WTC11 (cell line): Measurements from ENCODE around the gene OXNAD1. TPM values are rescaled to one million over a fixed set of nuclear protein-coding genes. Genes with fewer than 3 reads are reported as not detected.

Source experiments
- ATAC-seq: fragments of 200-7000 bp; cut with Tn5 transposase; 2 replicates; pipeline ENCODE4 v1.10.0; 2021; ENCODE audit warnings: mild to moderate bottlenecking, moderate library complexity
- CTCF ChIA-PET: fragments of 300-600 bp; sonication (Branson Sonifier 250); formaldehyde crosslinking; loops from one replicate; lab custom pipeline; 2021; ENCODE audit warnings: antibody characterized with exemption; lab: Charles Lee
- POLR2A ChIA-PET: fragments of 350-600 bp; sonication (Branson Sonifier 250); formaldehyde crosslinking; loops from one replicate; lab custom pipeline; 2021; ENCODE audit warnings: antibody characterized with exemption; lab: Charles Lee
- DNase-seq: peaks from one replicate; pipeline ENCODE4 v3.0.0; 2021; ENCODE audit warnings: low spot score
- H3K27ac Mint-ChIP-seq: 2 replicates; pipeline ENCODE4 v1.8.0; 2021; ENCODE audit warnings: mixed read lengths
- H3K27me3 Mint-ChIP-seq: 2 replicates; pipeline ENCODE4 v1.8.0; 2021; ENCODE audit warnings: low read depth, mild to moderate bottlenecking, moderate library complexity, mixed read lengths
- H3K36me3 Mint-ChIP-seq: 2 replicates; pipeline ENCODE4 v1.8.0; 2021; ENCODE audit warnings: mixed read lengths
- H3K4me1 Mint-ChIP-seq: 2 replicates; pipeline ENCODE4 v1.8.0; 2022; ENCODE audit warnings: mixed read lengths
- H3K4me3 Mint-ChIP-seq: 2 replicates; pipeline ENCODE4 v1.8.0; 2021; ENCODE audit warnings: mild to moderate bottlenecking, moderate library complexity, mixed read lengths
- H3K9me3 Mint-ChIP-seq: 2 replicates; pipeline ENCODE4 v1.8.0; 2021; ENCODE audit warnings: mixed read lengths
- ATF1 ChIP-seq: sonication (generic); formaldehyde crosslinking; IDR thresholded peaks from 2 replicates; pipeline ENCODE4 v1.8.1; 2023; ENCODE audit warnings: mild to moderate bottlenecking, moderate library complexity, missing genetic modification reagents
- CREB1 ChIP-seq: sonication (generic); formaldehyde crosslinking; IDR thresholded peaks from 2 replicates; pipeline ENCODE4 v1.8.0; 2023; ENCODE audit warnings: mild to moderate bottlenecking, missing genetic modification reagents
- CREM ChIP-seq: sonication (generic); formaldehyde crosslinking; IDR thresholded peaks from 2 replicates; pipeline ENCODE4 v1.8.1; 2022; ENCODE audit warnings: mild to moderate bottlenecking, missing genetic modification reagents, moderate library complexity
- CTCF ChIP-seq: fragments of 200-600 bp; IDR thresholded peaks from 2 replicates; pipeline ENCODE4 v1.8.0; 2022; ENCODE audit warnings: antibody characterized with exemption
- ELF4 ChIP-seq: sonication (generic); formaldehyde crosslinking; IDR thresholded peaks from 2 replicates; pipeline ENCODE4 v1.8.1; 2022; ENCODE audit warnings: low read depth, mild to moderate bottlenecking, moderate library complexity, missing genetic modification reagents
- EMX1 ChIP-seq: fragments of 250-450 bp; sonication (Bioruptor Pico); IDR thresholded peaks from 2 replicates; pipeline ENCODE4 v1.8.0; 2021; ENCODE audit warnings: mild to moderate bottlenecking
- ERG ChIP-seq: fragments of 250-450 bp; sonication (Bioruptor Pico); IDR thresholded peaks from 2 replicates; pipeline ENCODE4 v1.8.0; 2021; ENCODE audit warnings: mild to moderate bottlenecking
- FOXJ3 ChIP-seq: sonication (generic); formaldehyde crosslinking; IDR thresholded peaks from 2 replicates; pipeline ENCODE4 v1.9.0; 2021; ENCODE audit warnings: missing genetic modification reagents, mild to moderate bottlenecking, borderline replicate concordance
- GABPB1 ChIP-seq: sonication (generic); formaldehyde crosslinking; IDR thresholded peaks from 2 replicates; pipeline ENCODE4 v1.8.1; 2023; ENCODE audit warnings: mild to moderate bottlenecking, missing genetic modification reagents
- HMGA2 ChIP-seq: fragments of 250-450 bp; sonication (Bioruptor Pico); IDR thresholded peaks from 2 replicates; pipeline ENCODE4 v1.4.0; 2021; ENCODE audit warnings: mild to moderate bottlenecking, moderate library complexity
- HMGXB4 ChIP-seq: sonication (generic); formaldehyde crosslinking; IDR thresholded peaks from 2 replicates; pipeline ENCODE4 v1.8.1; 2023; ENCODE audit warnings: mild to moderate bottlenecking, moderate library complexity, missing genetic modification reagents
- IRF1 ChIP-seq: sonication (generic); formaldehyde crosslinking; IDR thresholded peaks from 2 replicates; pipeline ENCODE4 v1.8.0; 2023; ENCODE audit warnings: missing genetic modification reagents
- JAZF1 ChIP-seq: fragments of 250-450 bp; sonication (Bioruptor Pico); IDR thresholded peaks from 2 replicates; pipeline ENCODE4 v1.9.0; 2021; ENCODE audit warnings: moderate library complexity, mild to moderate bottlenecking, inconsistent platforms
- KAT7 ChIP-seq: sonication (generic); formaldehyde crosslinking; IDR thresholded peaks from 2 replicates; pipeline ENCODE4 v1.8.1; 2023; ENCODE audit warnings: missing genetic modification reagents, mild to moderate bottlenecking, borderline replicate concordance
- MXD4 ChIP-seq: fragments of 250-450 bp; sonication (Bioruptor Pico); IDR thresholded peaks from 2 replicates; pipeline ENCODE4 v1.8.0; 2021; ENCODE audit warnings: mild to moderate bottlenecking, moderate library complexity, borderline replicate concordance
- NFE2L1 ChIP-seq: sonication (generic); formaldehyde crosslinking; IDR thresholded peaks from 2 replicates; pipeline ENCODE4 v1.8.1; 2023; ENCODE audit warnings: missing genetic modification reagents
- PRRX2 ChIP-seq: fragments of 250-450 bp; sonication (Bioruptor Pico); IDR thresholded peaks from 2 replicates; pipeline ENCODE4 v1.8.0; 2021; ENCODE audit warnings: mild to moderate bottlenecking
- TCF7 ChIP-seq: sonication (generic); formaldehyde crosslinking; IDR thresholded peaks from 2 replicates; pipeline ENCODE4 v1.8.0; 2022; ENCODE audit warnings: mild to moderate bottlenecking, low read depth, missing genetic modification reagents, moderate library complexity
- ZNF263 ChIP-seq: sonication (generic); formaldehyde crosslinking; IDR thresholded peaks from 2 replicates; pipeline ENCODE4 v1.8.1; 2022; ENCODE audit warnings: low read depth, mild to moderate bottlenecking, moderate library complexity, missing genetic modification reagents
- ZNF317 ChIP-seq: sonication (generic); formaldehyde crosslinking; IDR thresholded peaks from 2 replicates; pipeline ENCODE4 v1.8.1; 2023; ENCODE audit warnings: low read depth, mild to moderate bottlenecking, moderate library complexity, missing genetic modification reagents, borderline replicate concordance
- ZNF425 ChIP-seq: fragments of 250-450 bp; sonication (Bioruptor Pico); conservative IDR thresholded peaks from 2 replicates; pipeline ENCODE4 v1.9.0; 2021; ENCODE audit warnings: mild to moderate bottlenecking
- ZNF671 ChIP-seq: fragments of 250-450 bp; sonication (Bioruptor Pico); IDR thresholded peaks from 2 replicates; pipeline ENCODE4 v1.8.0; 2021; ENCODE audit warnings: mild to moderate bottlenecking
- total RNA-seq: library from RNA; stranded (reverse); gene quantifications from 3 replicates; pipeline ENCODE4 v1.2.3, GENCODE V29; 2021
- TF ChIP-seq, protein P1 (sequence below): sonication (generic); formaldehyde crosslinking; IDR thresholded peaks from 2 replicates; pipeline ENCODE4 v1.8.1; 2022; ENCODE audit warnings: low read depth, missing genetic modification reagents, borderline replicate concordance
- TF ChIP-seq, protein P2 (sequence below): sonication (generic); formaldehyde crosslinking; conservative IDR thresholded peaks from 2 replicates; pipeline ENCODE4 v1.8.1; 2022; ENCODE audit warnings: mild to moderate bottlenecking, missing genetic modification reagents
- TF ChIP-seq, protein P3 (sequence below): sonication (generic); formaldehyde crosslinking; IDR thresholded peaks from 2 replicates; pipeline ENCODE4 v1.8.1; 2022; ENCODE audit warnings: missing genetic modification reagents, borderline replicate concordance

Gene OXNAD1
- total RNA-seq, 1 experiment from 2014 or later = 21.7 TPM

GRCh38 chr3:16219777-16220176, 45.2 kb upstream of the OXNAD1 start (continued):
- TF ChIP-seq HMGXB4 (CRISPR knock-in tag) = no peak
- TF ChIP-seq TCF7 (CRISPR knock-in tag) = no peak
- no peak for TF ChIP-seq EMX1
- TF ChIP-seq GABPB1 (CRISPR knock-in tag) = no peak
- no peak for TF ChIP-seq HMGA2 (CRISPR knock-in tag)
- TF ChIP-seq, all 79 proteins: peak for 0

GRCh38 chr3:16221990-16222389, 43.0 kb upstream of the OXNAD1 start:
- no peak overlapping the region for H3K4me3 Mint-ChIP-seq
- H3K27me3 Mint-ChIP-seq = peaks cover 4% of the 10 kb centered on the region; the same call in 1 of the 2 replicates
- TF ChIP-seq CREM (no peak), ZNF671 (no peak), ZNF263 (CRISPR knock-in tag) (no peak), MXD4 (CRISPR knock-in tag) (no peak), HMGA2 (CRISPR knock-in tag) (no peak), CTCF (no peak), IRF1 (CRISPR knock-in tag) (no peak), FOXJ3 (no peak), JAZF1 (CRISPR knock-in tag) (no peak), ATF1 (no peak), CREB1 (no peak), ZNF317 (no peak), ERG (CRISPR knock-in tag) (no peak)
- TF ChIP-seq, protein P1, sequence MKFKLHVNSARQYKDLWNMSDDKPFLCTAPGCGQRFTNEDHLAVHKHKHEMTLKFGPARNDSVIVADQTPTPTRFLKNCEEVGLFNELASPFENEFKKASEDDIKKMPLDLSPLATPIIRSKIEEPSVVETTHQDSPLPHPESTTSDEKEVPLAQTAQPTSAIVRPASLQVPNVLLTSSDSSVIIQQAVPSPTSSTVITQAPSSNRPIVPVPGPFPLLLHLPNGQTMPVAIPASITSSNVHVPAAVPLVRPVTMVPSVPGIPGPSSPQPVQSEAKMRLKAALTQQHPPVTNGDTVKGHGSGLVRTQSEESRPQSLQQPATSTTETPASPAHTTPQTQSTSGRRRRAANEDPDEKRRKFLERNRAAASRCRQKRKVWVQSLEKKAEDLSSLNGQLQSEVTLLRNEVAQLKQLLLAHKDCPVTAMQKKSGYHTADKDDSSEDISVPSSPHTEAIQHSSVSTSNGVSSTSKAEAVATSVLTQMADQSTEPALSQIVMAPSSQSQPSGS (CRISPR knock-in tag) = no peak
- no peak for DNase-seq
- no peaks in the 10 kb centered on the region for H3K9me3 Mint-ChIP-seq
- no peaks in the 10 kb centered on the region for H3K36me3 Mint-ChIP-seq
- no peak overlapping the region for H3K27ac Mint-ChIP-seq
- ATAC-seq = no peak
- no peaks in the 10 kb centered on the region for H3K4me1 Mint-ChIP-seq
- POLR2A ChIA-PET = no interaction called here
- CTCF ChIA-PET = no interaction called here

DNA sequence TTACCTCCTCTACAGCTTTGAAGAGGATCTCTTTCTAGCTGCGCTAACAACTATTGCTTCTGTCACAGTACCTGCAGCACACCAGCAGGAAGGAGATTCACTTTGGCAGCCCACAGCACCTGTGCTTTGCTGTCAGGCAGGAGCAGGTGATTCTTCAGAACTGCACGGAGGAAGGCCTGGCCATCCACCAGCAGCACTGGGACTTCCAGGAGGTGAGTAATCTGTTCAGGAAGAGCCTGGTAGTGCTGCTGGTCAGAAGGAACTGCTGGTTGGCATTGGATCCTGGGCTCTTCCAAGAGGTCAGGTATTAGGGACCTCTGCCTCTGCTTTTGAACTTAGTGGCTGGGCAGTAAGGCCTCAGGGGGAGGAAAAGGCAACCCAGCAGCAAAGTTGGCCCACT, 42.5 kb upstream of the OXNAD1 start:
- CTCF ChIA-PET = no interaction called here
- POLR2A ChIA-PET = no interaction called here
- Mint-ChIP-seq H3K27me3 (peaks cover 4% of the 10 kb centered on the region; the same call in 1 of the 2 replicates), H3K27ac (no peak overlapping the region), H3K4me1 (no peaks in the 10 kb centered on the region), H3K9me3 (no peaks in the 10 kb centered on the region), H3K36me3 (no peaks in the 10 kb centered on the region), H3K4me3 (no peak overlapping the region)
- DNase-seq (no peak), ATAC-seq (no peak)
- TF ChIP-seq, protein P2, sequence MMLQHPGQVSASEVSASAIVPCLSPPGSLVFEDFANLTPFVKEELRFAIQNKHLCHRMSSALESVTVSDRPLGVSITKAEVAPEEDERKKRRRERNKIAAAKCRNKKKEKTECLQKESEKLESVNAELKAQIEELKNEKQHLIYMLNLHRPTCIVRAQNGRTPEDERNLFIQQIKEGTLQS (CRISPR knock-in tag) = no peak
- TF ChIP-seq PRRX2 (CRISPR knock-in tag) (no peak), FOXJ3 (no peak), ZNF425 (no peak), ZNF263 (CRISPR knock-in tag) (no peak), KAT7 (CRISPR knock-in tag) (no peak), NFE2L1 (CRISPR knock-in tag) (no peak), ELF4 (CRISPR knock-in tag) (no peak), HMGA2 (CRISPR knock-in tag) (no peak)
- TF ChIP-seq, protein P3, sequence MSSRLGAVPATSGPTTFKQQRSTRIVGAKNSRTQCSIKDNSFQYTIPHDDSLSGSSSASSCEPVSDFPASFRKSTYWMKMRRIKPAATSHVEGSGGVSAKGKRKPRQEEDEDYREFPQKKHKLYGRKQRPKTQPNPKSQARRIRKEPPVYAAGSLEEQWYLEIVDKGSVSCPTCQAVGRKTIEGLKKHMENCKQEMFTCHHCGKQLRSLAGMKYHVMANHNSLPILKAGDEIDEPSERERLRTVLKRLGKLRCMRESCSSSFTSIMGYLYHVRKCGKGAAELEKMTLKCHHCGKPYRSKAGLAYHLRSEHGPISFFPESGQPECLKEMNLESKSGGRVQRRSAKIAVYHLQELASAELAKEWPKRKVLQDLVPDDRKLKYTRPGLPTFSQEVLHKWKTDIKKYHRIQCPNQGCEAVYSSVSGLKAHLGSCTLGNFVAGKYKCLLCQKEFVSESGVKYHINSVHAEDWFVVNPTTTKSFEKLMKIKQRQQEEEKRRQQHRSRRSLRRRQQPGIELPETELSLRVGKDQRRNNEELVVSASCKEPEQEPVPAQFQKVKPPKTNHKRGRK (CRISPR knock-in tag) = no peak
